GM12801 (cell line): ENCODE results near the gene GOLGA8R.
"Not testable (repeated sequence)": the region's sequence is repeated elsewhere in the genome, so short reads cannot be mapped to it uniquely, and the experiment has no call there.

Experiments
- CTCF ChIP-seq: IDR thresholded peaks from one replicate; pipeline ENCODE4 v1.5.1; 2011; ENCODE audit warnings: control low read depth; ENCODE audit not compliant: insufficient read length; ENCODE audit errors: extremely low read depth

The GOLGA8R gene

GRCh38 chr15:30414160-30414559, at the start of gene GOLGA8R:
Gene GOLGA8R (minus strand): TSS chr15:30414260. CDS start chr15:30414162, 98 bp downstream.
- not testable (repeated sequence) for TF ChIP-seq CTCF

DNA sequence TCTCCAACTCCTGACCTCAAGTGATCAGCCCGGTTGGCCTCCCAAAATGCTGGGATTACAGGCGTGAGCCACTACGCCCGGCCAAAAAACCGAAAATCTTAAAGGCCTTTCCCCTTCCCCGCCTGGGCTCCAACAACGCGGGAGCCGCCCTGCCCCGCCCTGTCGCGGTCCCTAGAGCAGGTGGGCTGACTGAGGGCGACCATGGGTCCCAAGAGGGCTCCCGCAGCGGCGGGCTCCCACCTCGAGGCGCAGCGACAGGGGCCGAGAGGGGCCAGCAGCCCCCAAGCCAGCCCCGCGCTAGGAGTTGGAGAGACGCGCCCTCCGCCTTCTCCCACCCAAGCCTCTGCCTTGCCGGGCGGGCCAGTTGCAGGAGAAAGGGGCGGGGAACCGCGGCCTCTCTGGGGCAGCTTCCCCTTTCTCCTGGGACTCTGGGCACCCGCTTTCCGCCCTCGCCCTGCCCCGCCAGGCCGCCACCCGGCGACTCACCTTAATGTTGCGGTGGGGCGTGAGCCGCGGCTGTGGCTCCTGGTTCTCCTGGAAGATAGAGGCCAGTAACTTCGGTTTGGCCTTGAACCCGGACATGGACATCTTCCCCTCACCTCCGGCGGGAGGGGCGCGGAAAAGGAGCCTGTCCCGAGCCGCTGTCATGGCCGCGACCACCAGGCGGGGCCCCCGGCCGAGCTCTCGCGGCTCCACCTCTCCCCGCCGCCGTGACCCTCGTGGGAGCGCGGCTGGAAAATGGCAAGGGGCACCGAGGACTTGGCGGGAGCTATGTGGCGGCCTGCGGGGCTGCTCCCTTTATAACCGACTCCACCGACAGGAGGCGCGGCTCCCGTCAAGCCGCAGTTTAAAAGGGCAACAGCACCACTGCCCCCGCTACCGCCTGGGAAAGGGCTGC, 21.0 kb downstream of the GOLGA8R start, which contains the start of gene CHRFAM7A:
TSS of gene CHRFAM7A (minus strand) at position 775 of the 898 bp plus-strand sequence. CDS start 10,189 bp downstream, outside the sequence.
- TF ChIP-seq CTCF = not testable (repeated sequence)
